ENCODE data around the gene PLCH2.

PLCH2 gene

GRCh38 chr1:2475571-2475970 lies 518 bp upstream of the PLCH2 start:
- no peak for DNase-seq (ENCODE audit: low read depth in 2 of 3, low spot score in 2 of 3)

- no peak for DNase-seq (ENCODE audit: low read depth in 2 of 3, low spot score in 2 of 3)
Measured at GRCh38 chr1:2477309-2477708, 1.2 kb downstream of the PLCH2 start.

GRCh38 chr1:2477791-2478499 lies 1.9 kb downstream of the PLCH2 start:
- DNase-seq (ENCODE audit: low read depth in 2 of 3, low spot score in 2 of 3) = no peak

GRCh38 chr1:2479186-2479585 lies 3.1 kb downstream of the PLCH2 start:
- no peak for DNase-seq (ENCODE audit: low read depth in 2 of 3, low spot score in 2 of 3)

- DNase-seq (ENCODE audit: low read depth in 2 of 3, low spot score in 2 of 3) = no peak
Measured at GRCh38 chr1:2479618-2480017, 3.5 kb downstream of the PLCH2 start.

GRCh38 chr1:2480236-2480985 lies 4.3 kb downstream of the PLCH2 start:
- no peak for DNase-seq (ENCODE audit: low read depth in 2 of 3, low spot score in 2 of 3)

- DNase-seq (ENCODE audit: low read depth in 2 of 3, low spot score in 2 of 3) = no peak
Measured at GRCh38 chr1:2480986-2481364, 4.9 kb downstream of the PLCH2 start.

GRCh38 chr1:2481885-2482284 lies 5.8 kb downstream of the PLCH2 start:
- DNase-seq (ENCODE audit: low read depth in 2 of 3, low spot score in 2 of 3) = no peak

GRCh38 chr1:2482588-2482987 lies 6.5 kb downstream of the PLCH2 start:
- DNase-seq (ENCODE audit: low read depth in 2 of 3, low spot score in 2 of 3) = no peak

GRCh38 chr1:2483026-2483425 lies 6.9 kb downstream of the PLCH2 start:
- DNase-seq (ENCODE audit: low read depth in 2 of 3, low spot score in 2 of 3) = no peak

GRCh38 chr1:2483970-2484369 lies 7.9 kb downstream of the PLCH2 start:
- no peak for DNase-seq (ENCODE audit: low read depth in 2 of 3, low spot score in 2 of 3)

GRCh38 chr1:2486041-2486440 lies 10.0 kb downstream of the PLCH2 start:
- DNase-seq (ENCODE audit: low read depth in 2 of 3, low spot score in 2 of 3) = no peak

GRCh38 chr1:2486558-2486957 lies 10.5 kb downstream of the PLCH2 start:
- DNase-seq (ENCODE audit: low read depth in 2 of 3, low spot score in 2 of 3) = no peak

GRCh38 chr1:2488688-2489087 lies 12.6 kb downstream of the PLCH2 start:
- DNase-seq (ENCODE audit: low read depth in 2 of 3, low spot score in 2 of 3) = no peak

GRCh38 chr1:2489615-2490014 lies 13.5 kb downstream of the PLCH2 start:
- no peak for DNase-seq (ENCODE audit: low read depth in 2 of 3, low spot score in 2 of 3)

- no peak for DNase-seq (ENCODE audit: low read depth in 2 of 3, low spot score in 2 of 3)
Measured at GRCh38 chr1:2492091-2492490, 16.0 kb downstream of the PLCH2 start.

- DNase-seq (ENCODE audit: low read depth in 2 of 3, low spot score in 2 of 3) = no peak
Measured at GRCh38 chr1:2493218-2493617, 17.1 kb downstream of the PLCH2 start.

- DNase-seq (ENCODE audit: low read depth in 2 of 3, low spot score in 2 of 3) = no peak
Measured at GRCh38 chr1:2493691-2494322, 17.7 kb downstream of the PLCH2 start.

GRCh38 chr1:2494323-2494693 lies 18.2 kb downstream of the PLCH2 start:
- no peak for DNase-seq (ENCODE audit: low read depth in 2 of 3, low spot score in 2 of 3)

GRCh38 chr1:2495026-2495425 lies 18.9 kb downstream of the PLCH2 start:
- DNase-seq (ENCODE audit: low read depth in 2 of 3, low spot score in 2 of 3) = no peak

- DNase-seq (ENCODE audit: low read depth in 2 of 3, low spot score in 2 of 3) = no peak
Measured at GRCh38 chr1:2495546-2495945, 19.5 kb downstream of the PLCH2 start.

- DNase-seq (ENCODE audit: low read depth in 2 of 3, low spot score in 2 of 3) = no peak
Measured at GRCh38 chr1:2496087-2496622, 20.1 kb downstream of the PLCH2 start.
